GM21526 (cell line): ENCODE results near the gene LRBA.
A peak's percentile ranks its signal among the peaks of the same experiment; 100 is the strongest.

Experiments
- ATAC-seq: cut with Tn5 transposase; IDR thresholded peaks from one replicate; pipeline ENCODE4 v1.9.1; 2021; ENCODE audit warnings: moderate library complexity; ENCODE audit not compliant: unreplicated experiment, low FRiP score

LRBA gene

GRCh38 chr4:150890246-150890645 lies 124.8 kb downstream of the LRBA start:
- ATAC-seq = no peak

GRCh38 chr4:150889306-150889705 lies 125.8 kb downstream of the LRBA start:
- no peak for ATAC-seq

- ATAC-seq = no peak
Observed at GRCh38 chr4:150888625-150889024, 126.5 kb downstream of the LRBA start.

- no peak for ATAC-seq
Observed at GRCh38 chr4:150888217-150888616, 126.9 kb downstream of the LRBA start.

GRCh38 chr4:150886597-150886996 lies 128.5 kb downstream of the LRBA start:
- ATAC-seq = no peak

GRCh38 chr4:150884625-150885024 lies 130.5 kb downstream of the LRBA start:
- no peak for ATAC-seq

- ATAC-seq = no peak
Observed at GRCh38 chr4:150875367-150875766, 139.7 kb downstream of the LRBA start.

- ATAC-seq = no peak
Observed at GRCh38 chr4:150874338-150875226, 140.5 kb downstream of the LRBA start.

- peak; percentile 69 for ATAC-seq
Observed at GRCh38 chr4:150867148-150867547, 147.9 kb downstream of the LRBA start.

- no peak for ATAC-seq
Observed at GRCh38 chr4:150863456-150863855, 151.6 kb downstream of the LRBA start.

GRCh38 chr4:150862829-150863228 lies 152.3 kb downstream of the LRBA start:
- no peak for ATAC-seq

GRCh38 chr4:150859453-150859852 lies 155.6 kb downstream of the LRBA start:
- no peak for ATAC-seq

GRCh38 chr4:150855981-150856510 lies 159.0 kb downstream of the LRBA start:
- no peak for ATAC-seq

- no peak for ATAC-seq
Observed at GRCh38 chr4:150854600-150854999, 160.5 kb downstream of the LRBA start.

GRCh38 chr4:150853882-150854281 lies 161.2 kb downstream of the LRBA start:
- no peak for ATAC-seq

- ATAC-seq = no peak
Observed at GRCh38 chr4:150852216-150852615, 162.9 kb downstream of the LRBA start.

GRCh38 chr4:150849016-150849415 lies 166.1 kb downstream of the LRBA start:
- ATAC-seq = no peak

- ATAC-seq = peak; percentile 97
Observed at GRCh38 chr4:150828159-150828558, 186.9 kb downstream of the LRBA start.

GRCh38 chr4:150827226-150827625 lies 187.9 kb downstream of the LRBA start:
- no peak for ATAC-seq

GRCh38 chr4:150826306-150826705 lies 188.8 kb downstream of the LRBA start:
- ATAC-seq = no peak

GRCh38 chr4:150822407-150822806 lies 192.7 kb downstream of the LRBA start:
- no peak for ATAC-seq

GRCh38 chr4:150821641-150822040 lies 193.4 kb downstream of the LRBA start:
- no peak for ATAC-seq
